Pons (tissue), 1 donor: ENCODE measurements around the gene QRSL1.
A peak's percentile ranks its signal among the peaks of the same experiment; 100 is the strongest.
"Not testable (repeated sequence)": the region's sequence is repeated elsewhere in the genome, so short reads cannot be mapped to it uniquely, and the experiment has no call there.

Experiments
- DNase-seq: peaks from one replicate; pipeline ENCODE4 v3.0.0-alpha.2; 2016; ENCODE audit warnings: low spot score

Gene QRSL1

DNA sequence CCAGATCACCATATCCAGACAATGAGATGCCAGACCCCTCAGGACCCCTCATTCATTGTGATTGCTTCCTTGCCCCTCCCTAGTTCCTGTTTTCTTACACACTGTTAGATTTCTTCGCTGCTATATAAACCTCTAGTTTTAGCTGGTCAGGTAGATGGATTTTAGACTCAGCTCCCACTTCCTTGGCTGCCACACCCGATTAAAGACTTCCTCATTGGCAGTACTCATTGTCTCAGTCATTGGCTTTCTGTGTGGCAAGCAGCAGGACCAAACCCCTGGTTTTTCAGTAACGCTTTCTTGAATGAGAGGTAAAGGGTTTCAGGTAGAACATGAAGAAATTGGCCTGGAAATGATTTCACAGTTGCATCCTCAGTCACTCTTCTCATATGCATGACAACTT lies 47.9 kb downstream of the QRSL1 start:
- DNase-seq: no peak

DNA sequence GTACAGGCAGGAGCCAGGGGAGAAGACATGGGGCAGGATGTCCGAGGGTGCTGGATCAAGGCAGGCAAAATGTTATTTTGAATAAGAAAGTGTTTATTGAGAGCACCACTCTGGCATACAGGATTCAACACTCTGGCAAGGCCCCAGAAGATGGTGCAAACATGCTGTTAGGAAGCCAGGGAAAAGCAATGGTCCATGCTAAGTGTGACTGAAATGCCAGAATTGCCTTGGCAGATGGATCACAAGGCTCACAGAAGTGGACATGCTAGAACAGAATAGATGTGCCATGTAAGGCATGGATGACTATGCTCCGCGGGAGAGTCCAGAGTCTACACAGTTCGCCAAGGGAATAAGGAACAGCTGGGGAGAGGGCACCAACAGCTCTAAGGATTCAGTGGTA lies 54.6 kb downstream of the QRSL1 start:
- DNase-seq: no peak

DNA sequence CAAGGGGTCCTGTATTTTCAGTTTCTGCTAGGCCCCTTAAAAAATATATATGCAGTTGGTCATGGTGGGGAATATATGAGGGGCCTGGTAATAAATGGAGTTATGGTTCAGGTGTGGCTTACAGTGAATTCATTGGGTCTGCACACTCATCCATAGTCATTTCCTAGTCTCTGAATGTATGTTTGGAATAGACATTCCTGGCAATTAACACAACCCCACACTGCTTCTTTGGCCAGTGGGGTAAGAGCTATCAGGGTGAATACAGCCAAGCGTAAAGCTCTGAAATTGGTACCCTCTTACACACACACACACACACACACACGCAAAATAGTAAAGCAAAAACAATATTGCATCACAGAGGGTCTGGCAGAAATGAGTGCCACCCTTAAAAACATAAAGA lies 56.5 kb downstream of the QRSL1 start:
- DNase-seq: no peak

DNA sequence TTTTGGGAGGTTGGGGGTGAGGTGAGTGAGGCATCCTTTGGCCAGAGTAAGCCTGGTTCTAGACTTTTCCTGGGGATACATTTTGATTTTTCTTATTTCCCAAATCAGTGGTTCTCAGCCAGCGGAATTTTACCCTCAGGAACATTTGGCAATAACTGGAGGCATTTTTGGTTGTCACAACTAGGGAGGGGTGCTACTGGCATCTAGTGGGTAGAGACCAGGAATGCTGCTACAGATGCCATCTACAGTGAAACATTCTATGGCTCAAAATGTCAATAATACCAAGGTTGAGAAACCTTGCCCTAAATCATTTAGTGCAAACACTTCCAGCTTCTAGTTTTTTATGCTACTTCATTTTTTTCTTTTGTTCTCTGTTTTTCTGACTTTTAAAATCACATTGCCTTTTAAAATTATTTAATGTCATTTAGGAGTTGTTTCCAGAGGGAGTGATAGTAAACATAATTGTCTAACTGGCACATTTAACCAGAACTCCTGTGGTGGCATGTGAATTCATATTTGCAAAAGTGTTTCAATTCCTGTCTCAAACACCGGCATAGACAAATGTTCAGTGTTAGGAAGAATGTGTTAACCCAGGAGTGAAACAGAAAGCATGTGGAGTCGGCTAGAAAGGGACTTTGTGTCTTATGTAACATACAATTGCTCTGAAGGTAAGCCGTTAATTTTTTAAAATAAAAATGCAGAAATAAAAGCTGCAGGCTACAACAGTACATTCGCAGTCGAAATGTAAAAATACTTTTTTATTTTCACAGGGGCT lies 59.0 kb downstream of the QRSL1 start:
- no peak for DNase-seq

DNA sequence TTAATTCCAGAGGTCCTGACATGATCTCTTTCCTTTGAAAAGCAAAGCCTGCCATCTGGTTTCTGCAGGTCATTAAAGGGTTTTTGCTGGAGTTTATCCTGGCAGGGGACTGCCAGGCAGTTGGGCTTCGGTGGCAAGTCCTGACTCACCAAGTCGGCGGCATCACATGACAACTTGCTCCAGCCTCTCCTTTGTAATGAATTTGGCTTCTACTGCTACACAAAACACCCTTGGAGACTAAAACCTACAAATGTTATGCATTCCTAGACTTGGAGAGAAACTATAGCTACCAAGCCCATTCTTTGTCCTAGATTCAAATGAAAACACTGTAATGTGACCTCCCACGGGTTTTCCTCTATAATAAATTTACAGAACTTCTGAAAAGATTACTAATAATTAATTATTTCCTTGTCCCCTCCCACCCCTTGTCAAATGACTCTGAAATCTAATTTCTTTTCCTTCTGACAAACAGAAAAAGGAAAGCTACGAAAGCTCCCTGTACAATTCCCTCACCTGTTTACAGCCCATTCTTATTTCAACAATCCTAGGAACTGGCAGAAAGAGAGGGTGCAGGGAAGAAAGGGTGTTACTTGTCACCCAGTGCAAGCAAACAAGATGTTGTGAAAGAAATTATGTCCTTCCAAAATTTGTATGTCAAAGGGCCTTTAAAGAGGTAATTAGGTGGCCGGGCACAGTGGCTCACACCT lies 62.9 kb downstream of the QRSL1 start:
- peak; percentile 22 for DNase-seq

DNA sequence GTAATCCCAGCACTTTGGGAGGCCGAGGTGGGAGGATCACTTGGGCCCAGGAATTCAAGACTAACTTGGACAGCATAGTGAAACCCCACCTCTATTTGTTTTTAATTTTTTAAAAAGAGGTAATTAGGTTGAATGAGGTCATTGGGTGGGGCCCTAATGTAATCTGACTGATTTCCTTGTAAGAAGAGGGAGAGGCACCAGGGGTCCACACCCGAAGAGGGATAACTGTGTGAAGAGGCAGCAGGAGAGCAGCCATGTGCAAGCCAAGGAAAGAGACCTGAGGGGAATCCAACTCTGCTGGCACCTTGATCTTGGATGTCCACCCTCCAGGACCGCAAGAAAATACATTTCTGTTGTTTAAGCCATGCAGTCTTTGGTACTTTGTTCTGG lies 63.4 kb downstream of the QRSL1 start:
- DNase-seq: no peak

DNA sequence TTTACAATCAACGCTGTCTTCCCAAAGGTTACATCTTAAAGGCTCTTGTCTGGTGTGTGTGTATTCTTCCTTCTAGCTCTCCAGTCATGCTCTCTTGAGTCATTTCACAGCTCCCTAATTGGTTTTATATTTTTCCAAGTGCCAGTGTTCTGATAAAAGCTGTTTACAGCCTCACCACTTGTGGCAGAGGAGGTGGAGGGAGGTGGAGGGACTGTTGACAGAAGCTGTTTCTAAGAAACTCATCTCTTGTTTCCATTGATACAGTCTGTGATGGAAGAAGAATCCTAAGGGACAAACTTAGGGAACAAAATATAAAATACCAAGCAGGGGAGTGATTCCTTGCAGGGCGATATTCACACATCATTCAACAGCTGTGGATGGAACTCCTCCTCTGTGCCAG lies 64.0 kb downstream of the QRSL1 start:
- no peak for DNase-seq

DNA sequence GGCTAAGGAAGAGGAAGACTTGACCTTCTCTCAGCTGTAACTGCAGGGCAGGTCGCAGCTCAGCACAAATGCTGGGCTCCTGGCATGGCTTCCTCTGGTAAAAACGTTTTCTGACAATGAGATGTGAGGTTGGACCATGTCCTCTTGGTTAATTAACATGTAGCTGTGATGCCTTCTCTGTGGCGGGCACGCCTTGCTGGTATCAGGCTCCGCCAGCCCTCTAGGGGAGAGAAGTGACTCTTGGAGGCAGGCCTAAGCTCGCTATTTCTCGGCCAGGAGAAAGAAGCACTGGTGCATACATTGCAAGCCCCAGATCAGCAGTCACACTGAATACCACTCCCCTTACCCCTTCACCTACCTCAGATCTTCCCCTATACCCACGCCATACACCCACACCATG lies 65.0 kb downstream of the QRSL1 start:
- no peak for DNase-seq

DNA sequence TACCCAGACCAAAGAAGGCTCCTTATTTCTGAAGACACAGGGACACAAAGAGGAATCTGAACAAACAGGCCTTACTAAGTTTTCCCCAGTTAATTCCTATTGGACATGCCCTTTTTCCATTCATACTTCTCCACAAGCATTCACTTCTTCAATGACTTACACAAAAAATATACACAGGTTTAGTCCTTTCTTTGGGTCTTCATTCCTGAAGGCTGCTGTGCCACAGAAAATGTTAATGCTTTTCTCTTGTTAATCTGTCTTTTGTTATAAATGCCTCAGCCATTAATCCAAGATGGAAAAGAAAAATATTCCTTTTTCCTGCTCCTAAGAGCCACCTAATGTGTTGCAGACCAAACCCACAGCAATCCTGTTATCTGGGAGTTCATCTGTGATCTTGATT lies 71.2 kb downstream of the QRSL1 start:
- DNase-seq: no peak

DNA sequence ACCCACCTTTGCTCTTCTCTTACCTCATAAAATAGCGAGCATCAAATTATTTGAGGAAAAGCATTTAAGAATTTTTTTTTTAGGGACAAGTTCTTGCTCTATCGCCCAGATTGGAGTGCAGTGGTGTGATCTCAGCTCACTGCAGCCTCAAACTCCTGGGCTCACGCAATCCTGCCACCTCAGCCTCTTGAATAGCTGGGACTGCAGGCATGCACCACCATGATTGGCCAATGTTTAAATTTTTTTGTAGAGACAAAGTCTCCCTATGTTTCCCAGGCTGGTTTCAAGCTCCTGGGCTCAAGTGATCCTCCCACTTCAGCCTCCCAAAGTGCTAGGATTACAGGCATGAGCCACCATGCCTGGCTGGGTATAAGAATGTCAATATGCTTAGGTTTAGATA lies 71.8 kb downstream of the QRSL1 start:
- DNase-seq: not testable (repeated sequence)

DNA sequence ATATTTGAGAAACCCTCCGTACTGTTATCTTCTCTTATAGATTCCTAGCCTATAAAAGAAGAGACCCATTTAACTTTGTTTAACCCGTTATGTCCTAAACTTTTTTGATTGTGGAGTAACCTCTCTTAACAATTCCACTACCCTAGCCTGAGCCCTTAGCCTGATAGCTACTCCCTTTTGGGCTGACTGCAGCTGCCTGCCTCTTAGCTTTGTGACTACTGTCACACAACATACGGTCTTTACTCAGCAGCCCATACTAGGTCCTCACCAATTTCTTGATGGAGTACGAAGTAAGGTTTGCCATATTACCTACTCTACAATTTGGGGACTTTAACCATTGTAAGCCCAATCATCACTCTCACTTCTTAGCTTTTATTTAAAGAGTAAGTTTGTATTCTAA lies 72.7 kb downstream of the QRSL1 start:
- no peak for DNase-seq

DNA sequence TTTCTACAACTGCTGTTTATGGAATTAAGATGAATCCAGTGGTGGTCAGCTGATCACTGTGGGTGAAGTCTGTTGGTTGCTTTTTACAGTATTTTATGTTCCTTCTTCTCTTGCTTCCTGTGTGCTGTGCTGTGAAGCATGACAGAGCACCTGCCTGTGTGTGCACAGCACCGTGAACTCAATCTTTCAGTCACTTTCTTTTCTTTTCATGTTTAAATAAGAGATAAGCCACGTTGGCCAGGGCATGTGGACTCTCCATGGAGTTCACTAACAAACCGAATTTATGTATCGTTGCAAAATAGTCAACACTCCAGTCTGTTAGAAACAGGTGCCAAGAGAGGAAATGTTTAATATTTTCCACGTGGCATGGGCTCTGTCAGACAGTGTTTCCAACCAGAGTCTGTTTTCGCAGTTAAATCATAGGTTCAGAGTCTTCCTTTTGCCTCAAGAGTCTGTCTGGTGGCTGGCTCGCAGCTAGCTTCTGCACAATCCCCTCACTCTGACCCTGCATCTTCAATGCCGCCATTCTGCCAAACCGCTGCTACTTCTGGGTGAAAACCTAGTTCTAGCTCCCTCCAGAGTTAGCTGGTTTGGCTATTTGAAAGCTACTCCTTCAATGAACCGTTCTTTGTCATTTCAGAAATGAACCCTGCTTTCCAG lies 73.2 kb downstream of the QRSL1 start:
- DNase-seq: no peak

DNA sequence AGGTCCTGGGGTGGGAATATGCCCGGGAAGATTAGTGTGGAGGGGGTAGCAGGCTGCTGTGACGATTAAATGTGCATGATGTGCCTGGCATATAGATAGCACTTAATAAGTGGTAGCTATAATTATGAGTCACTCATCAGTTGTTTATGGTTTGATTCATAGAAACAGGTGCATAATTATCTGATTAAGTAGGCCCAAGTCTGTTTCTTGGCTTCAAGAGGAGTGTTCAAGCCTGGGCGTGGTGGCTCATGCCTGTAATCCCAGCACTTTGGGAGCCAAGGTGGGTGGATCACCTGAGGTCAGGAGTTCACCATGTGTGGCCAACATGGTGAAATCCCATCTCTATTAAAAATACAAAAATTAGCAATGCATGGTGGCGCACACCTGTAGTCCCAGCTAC lies 74.9 kb downstream of the QRSL1 start:
- no peak for DNase-seq

DNA sequence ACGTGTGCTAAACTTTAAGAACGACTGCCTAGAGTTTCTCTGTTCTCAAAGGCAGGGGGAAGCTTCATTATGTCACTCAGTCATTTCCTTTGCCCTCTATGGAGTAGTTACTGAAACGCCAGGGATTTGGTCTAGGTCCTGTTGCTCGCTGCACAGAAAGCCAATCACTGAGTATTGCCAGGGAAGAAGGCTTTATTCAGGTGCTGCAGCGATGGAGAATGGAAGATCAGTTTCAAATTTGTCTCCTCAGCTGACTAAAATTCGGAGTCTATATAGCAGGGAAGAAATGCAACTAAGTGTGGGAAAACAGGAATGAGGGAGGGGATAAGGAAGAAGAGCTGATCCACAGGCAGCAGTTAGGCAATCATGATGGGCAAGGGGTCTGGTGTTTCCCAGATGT lies 75.8 kb downstream of the QRSL1 start:
- DNase-seq: no peak

DNA sequence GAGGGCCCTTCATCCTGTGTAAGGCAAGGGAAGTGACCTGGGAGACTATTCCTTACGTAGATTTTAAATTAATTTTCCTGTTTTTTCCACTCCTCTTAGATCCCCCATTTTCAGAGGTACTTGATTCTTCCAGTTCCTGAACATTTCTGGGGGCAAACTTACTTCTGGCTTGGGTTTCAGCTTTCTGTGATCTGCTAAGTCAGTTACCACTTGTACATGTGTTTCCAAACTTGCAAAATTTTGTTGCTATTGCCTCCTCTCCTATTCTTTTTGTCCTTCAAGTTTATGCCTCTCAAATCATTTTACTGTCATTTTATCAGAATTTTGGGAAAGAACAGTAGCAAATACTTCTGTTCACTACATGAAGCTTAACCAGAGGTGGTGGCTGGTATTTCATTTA lies 81.2 kb downstream of the QRSL1 start:
- no peak for DNase-seq

DNA sequence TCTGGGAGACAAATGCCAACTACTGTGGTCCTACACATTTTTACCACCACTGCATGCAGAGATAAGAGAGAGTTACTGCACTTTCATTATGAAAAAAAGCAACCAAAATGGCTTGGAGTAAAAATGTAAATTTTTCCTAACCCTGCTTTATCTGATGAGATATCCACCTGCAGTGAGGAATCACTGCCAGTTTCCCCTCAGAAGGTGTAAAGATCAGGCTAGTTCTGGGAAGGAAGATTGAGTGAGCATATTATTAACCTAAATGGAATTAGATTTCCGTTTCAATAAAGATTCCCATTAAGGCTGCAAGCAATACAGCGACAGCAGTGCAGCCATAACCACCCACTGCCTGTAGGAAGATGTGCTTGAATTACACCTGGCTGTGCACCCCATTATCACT lies 84.9 kb downstream of the QRSL1 start:
- no peak for DNase-seq

DNA sequence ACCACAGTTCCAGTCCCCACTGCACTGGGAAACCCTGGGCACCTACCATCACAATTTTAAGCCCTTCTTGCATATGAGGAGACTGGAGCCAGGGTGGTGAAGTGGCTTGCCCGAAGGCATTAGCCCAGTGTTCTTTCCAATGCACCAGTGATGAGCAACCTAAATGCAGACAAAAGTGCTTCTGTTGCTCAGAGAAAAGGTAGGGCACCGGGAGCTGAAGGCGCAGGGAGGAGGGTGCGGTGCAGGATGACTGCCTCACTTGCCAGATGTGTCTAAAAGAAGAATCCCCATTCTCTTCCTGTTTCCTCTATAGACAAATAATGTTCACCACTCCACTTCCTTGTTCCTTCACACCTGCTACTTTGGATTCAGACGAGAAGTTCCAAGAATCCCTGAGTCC lies 86.5 kb downstream of the QRSL1 start:
- no peak for DNase-seq

DNA sequence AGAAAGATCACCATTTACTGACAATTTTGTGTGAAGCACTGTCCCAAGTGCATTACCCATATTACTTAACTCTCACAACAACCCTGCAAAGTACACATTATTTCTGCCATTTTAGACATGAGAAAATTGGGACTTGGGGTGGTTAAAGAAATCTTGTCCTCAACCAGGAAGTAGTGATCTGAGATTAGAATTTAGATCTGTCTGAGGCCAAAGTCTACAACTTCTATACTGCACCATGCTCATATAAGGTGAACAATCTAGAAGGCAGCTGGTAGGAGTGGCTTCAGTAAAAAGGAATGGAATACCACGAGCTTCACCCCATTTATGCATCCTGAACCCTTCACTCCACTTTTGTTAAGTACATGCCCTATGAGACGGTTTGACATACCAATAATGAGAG lies 87.6 kb downstream of the QRSL1 start:
- no peak for DNase-seq
